HepG2 (cell line): Measurements from ENCODE around the gene CYP46A1. TPM values are rescaled to one million over a fixed set of nuclear protein-coding genes. Genes with fewer than 3 reads are reported as not detected.

Experiments
- ARID2 ChIP-seq: sonication (generic); formaldehyde crosslinking; IDR thresholded peaks from 2 replicates; pipeline ENCODE4 v1.8.1; 2022; ENCODE audit warnings: mild to moderate bottlenecking, missing genetic modification reagents, borderline replicate concordance
- PHF21A ChIP-seq: sonication (generic); formaldehyde crosslinking; IDR thresholded peaks from 2 replicates; pipeline ENCODE4 v1.5.0; 2020; ENCODE audit warnings: mild to moderate bottlenecking, missing genetic modification reagents
- PRDM10 ChIP-seq: sonication (generic); formaldehyde crosslinking; IDR thresholded peaks from 2 replicates; pipeline ENCODE4 v1.4.0; 2020; ENCODE audit warnings: low read depth, missing genetic modification reagents
- THRA ChIP-seq: sonication (generic); formaldehyde crosslinking; IDR thresholded peaks from 2 replicates; pipeline ENCODE4 v1.4.0; 2020; ENCODE audit warnings: missing genetic modification reagents, borderline replicate concordance
- U2AF1 ChIP-seq: fragments of 200-400 bp; formaldehyde crosslinking; optimal IDR thresholded peaks from 2 replicates; pipeline ENCODE3; 2017; ENCODE audit warnings: mild to moderate bottlenecking, low read depth, low read length
- ZNF432 ChIP-seq: sonication (generic); formaldehyde crosslinking; IDR thresholded peaks from 2 replicates; pipeline ENCODE4 v1.5.0; 2020; ENCODE audit warnings: missing genetic modification reagents, mild to moderate bottlenecking, borderline replicate concordance
- ZNF503 ChIP-seq: sonication (generic); formaldehyde crosslinking; IDR thresholded peaks from 2 replicates; pipeline ENCODE4 v1.4.0; 2020; ENCODE audit warnings: missing genetic modification reagents
- ZNF7 ChIP-seq: IDR thresholded peaks from 2 replicates; pipeline ENCODE4 v1.6.1; 2016; ENCODE audit warnings: missing biosample characterization, missing genetic modification reagents
- polyA plus RNA-seq, 8 experiments: library from polyadenylated mRNA; depleted of rRNA in 3 of 8; stranded (reverse) in 7 of 8; unstranded in 1 of 8; fragments of >200 nt; fragmentation: Illumina TruSeq in 4 of 8; extraction: Trizol in 4 of 8; gene quantifications; 2 replicates each; pipeline versions ENCODE4 v1.2.1 to v1.2.3, GENCODE V29; 2011 to 2016; ENCODE audit warnings: low read depth in 4 of 8, missing spikeins in 1 of 8, mixed read lengths in 1 of 8; ENCODE audit not compliant: insufficient read depth in 1 of 8
- total RNA-seq, 5 experiments: library from RNA; depleted of rRNA; stranded (reverse); fragments of >200 nt; fragmentation: Illumina TruSeq; extraction: Trizol; gene quantifications; 2 replicates each; pipeline ENCODE4 v1.2.3, GENCODE V29; 2016; ENCODE audit warnings: low read depth in 1 of 5
- TF ChIP-seq, protein P1 (sequence below): sonication (generic); formaldehyde crosslinking; IDR thresholded peaks from 2 replicates; pipeline ENCODE4 v1.8.0; 2022; ENCODE audit warnings: missing genetic modification reagents, mild to moderate bottlenecking, inconsistent platforms, borderline replicate concordance
- TF ChIP-seq, protein P2 (sequence below): sonication (generic); formaldehyde crosslinking; IDR thresholded peaks from 2 replicates; pipeline ENCODE4 v1.8.1; 2023; ENCODE audit warnings: mild to moderate bottlenecking, missing genetic modification reagents
- TF ChIP-seq, protein P3 (sequence below): IDR thresholded peaks from 2 replicates; pipeline ENCODE4 v1.6.1; 2018; ENCODE audit warnings: missing genetic modification reagents, mild to moderate bottlenecking, missing compliant biosample characterization
- TF ChIP-seq, protein P4 (sequence below): sonication (generic); formaldehyde crosslinking; IDR thresholded peaks from 2 replicates; pipeline ENCODE4 v1.4.0; 2020; ENCODE audit warnings: missing genetic modification reagents, borderline replicate concordance

CYP46A1 gene
- total and polyA plus RNA-seq, 2 of the 13 experiments (the other 11 are each of a cell fraction or from before 2014, with no cell fraction given) = not detected

GRCh38 chr14:99729991-99730875 lies 46.1 kb downstream of the CYP46A1 start (continued):
- TF ChIP-seq PRDM10 (CRISPR knock-in tag) (no peak), U2AF1 (no peak), THRA (peak; percentile 41; the same call in 1 of the 2 replicates), ZNF432 (no peak), ARID2 (CRISPR knock-in tag) (no peak), PHF21A (peak; percentile 95), ZNF503 (no peak), ZNF7 (CRISPR knock-in tag) (no peak)
- TF ChIP-seq, protein P1, sequence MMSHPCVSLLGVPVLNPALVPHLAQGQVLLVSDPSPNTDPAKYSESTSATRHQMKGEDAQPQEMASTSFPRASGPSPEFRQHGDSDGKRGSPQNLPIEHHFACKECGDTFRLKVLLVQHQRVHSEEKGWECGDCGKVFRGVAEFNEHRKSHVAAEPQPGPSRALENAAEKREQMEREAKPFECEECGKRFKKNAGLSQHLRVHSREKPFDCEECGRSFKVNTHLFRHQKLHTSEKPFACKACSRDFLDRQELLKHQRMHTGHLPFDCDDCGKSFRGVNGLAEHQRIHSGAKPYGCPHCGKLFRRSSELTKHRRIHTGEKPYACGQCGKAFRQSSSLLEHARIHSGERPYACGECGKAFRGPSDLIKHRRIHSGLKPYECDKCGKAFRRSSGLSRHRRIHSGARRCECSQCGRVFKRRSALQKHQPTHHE (CRISPR knock-in tag) = no peak
- TF ChIP-seq, protein P2, sequence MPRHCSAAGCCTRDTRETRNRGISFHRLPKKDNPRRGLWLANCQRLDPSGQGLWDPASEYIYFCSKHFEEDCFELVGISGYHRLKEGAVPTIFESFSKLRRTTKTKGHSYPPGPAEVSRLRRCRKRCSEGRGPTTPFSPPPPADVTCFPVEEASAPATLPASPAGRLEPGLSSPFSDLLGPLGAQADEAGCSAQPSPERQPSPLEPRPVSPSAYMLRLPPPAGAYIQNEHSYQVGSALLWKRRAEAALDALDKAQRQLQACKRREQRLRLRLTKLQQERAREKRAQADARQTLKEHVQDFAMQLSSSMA (CRISPR knock-in tag) = no peak
- TF ChIP-seq, protein P3, sequence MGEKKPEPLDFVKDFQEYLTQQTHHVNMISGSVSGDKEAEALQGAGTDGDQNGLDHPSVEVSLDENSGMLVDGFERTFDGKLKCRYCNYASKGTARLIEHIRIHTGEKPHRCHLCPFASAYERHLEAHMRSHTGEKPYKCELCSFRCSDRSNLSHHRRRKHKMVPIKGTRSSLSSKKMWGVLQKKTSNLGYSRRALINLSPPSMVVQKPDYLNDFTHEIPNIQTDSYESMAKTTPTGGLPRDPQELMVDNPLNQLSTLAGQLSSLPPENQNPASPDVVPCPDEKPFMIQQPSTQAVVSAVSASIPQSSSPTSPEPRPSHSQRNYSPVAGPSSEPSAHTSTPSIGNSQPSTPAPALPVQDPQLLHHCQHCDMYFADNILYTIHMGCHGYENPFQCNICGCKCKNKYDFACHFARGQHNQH (CRISPR knock-in tag) = peak; percentile 54; the same call in 1 of the 2 replicates
- TF ChIP-seq, protein P4, sequence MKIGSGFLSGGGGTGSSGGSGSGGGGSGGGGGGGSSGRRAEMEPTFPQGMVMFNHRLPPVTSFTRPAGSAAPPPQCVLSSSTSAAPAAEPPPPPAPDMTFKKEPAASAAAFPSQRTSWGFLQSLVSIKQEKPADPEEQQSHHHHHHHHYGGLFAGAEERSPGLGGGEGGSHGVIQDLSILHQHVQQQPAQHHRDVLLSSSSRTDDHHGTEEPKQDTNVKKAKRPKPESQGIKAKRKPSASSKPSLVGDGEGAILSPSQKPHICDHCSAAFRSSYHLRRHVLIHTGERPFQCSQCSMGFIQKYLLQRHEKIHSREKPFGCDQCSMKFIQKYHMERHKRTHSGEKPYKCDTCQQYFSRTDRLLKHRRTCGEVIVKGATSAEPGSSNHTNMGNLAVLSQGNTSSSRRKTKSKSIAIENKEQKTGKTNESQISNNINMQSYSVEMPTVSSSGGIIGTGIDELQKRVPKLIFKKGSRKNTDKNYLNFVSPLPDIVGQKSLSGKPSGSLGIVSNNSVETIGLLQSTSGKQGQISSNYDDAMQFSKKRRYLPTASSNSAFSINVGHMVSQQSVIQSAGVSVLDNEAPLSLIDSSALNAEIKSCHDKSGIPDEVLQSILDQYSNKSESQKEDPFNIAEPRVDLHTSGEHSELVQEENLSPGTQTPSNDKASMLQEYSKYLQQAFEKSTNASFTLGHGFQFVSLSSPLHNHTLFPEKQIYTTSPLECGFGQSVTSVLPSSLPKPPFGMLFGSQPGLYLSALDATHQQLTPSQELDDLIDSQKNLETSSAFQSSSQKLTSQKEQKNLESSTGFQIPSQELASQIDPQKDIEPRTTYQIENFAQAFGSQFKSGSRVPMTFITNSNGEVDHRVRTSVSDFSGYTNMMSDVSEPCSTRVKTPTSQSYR (CRISPR knock-in tag) = peak; percentile 13; the same call in 1 of the 2 replicates
